Measurements from ENCODE around the gene GATAD2A. TPM values are rescaled to one million over a fixed set of nuclear protein-coding genes. Genes with fewer than 3 reads are reported as not detected.

Gene GATAD2A
- total RNA-seq, 2 experiments from 2014 or later, result 152 to 153 TPM

DNA sequence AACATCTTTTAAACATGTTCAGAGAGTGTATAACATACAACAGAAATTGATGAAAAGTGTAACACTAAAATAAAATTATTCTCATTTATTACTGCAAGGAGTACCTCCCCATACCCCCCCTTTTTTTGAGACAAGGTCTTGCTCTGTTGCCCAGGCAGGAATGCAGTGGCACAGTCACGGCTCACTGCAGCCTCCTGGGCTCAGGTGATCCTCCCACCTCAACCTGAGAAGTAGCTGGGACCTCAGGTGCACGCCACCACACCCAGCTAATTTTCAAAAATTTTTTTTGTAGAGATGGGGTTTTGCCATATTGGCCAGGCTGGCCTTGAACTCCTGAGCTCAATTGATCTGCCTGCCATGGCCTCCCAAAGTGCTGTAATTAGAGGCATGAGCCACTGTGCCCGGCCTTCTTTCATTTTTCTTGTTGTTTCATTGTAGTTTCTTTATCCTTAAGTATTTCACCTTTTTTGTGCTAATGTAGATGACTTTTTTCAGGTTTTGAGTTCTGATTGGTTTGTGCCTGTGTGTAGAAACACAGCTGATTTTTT lies 28.3 kb downstream of the GATAD2A start:
- Mint-ChIP-seq H3K9me3 (no peaks in the 10 kb centered on the region), H3K27ac (peak overlapping the region; percentile 30), H3K4me1 (peaks cover 16% of the 10 kb centered on the region), H3K4me3 (no peak overlapping the region), H3K36me3 (peaks cover 8% of the 10 kb centered on the region), H3K27me3 (no peaks in the 10 kb centered on the region)
- ATAC-seq (ENCODE audit: low read depth) (no peak), DNase-seq (no peak)
- POLR2A ChIA-PET, result interaction anchor here (0.5 to 1.0 kb wide), 3 partner anchors 8 to 222 kb away, joined by 3 to 4 read pairs (median 3); partner anchors contain the start of gene GATAD2A

- Mint-ChIP-seq H3K36me3 (peaks cover 11% of the 10 kb centered on the region), H3K27me3 (no peaks in the 10 kb centered on the region), H3K4me1 (peaks cover 18% of the 10 kb centered on the region), H3K9me3 (no peaks in the 10 kb centered on the region), H3K4me3 (no peak overlapping the region), H3K27ac (no peak overlapping the region)
- POLR2A ChIA-PET, result interaction anchor here (1.0 kb wide), 2 partner anchors 9 to 29 kb away, joined by 3 to 4 read pairs; partner anchors contain the start of gene GATAD2A
- ATAC-seq (ENCODE audit: low read depth), result no peak
- no peak for DNase-seq
Observed at GRCh38 chr19:19434483-19435045, 29.1 kb downstream of the GATAD2A start.

GRCh38 chr19:19436137-19436691 lies 30.7 kb downstream of the GATAD2A start:
- Mint-ChIP-seq H3K27me3 (no peaks in the 10 kb centered on the region), H3K4me3 (no peak overlapping the region), H3K36me3 (peaks cover 17% of the 10 kb centered on the region), H3K9me3 (no peaks in the 10 kb centered on the region), H3K4me1 (peaks cover 18% of the 10 kb centered on the region), H3K27ac (no peak overlapping the region)
- DNase-seq (no peak), ATAC-seq (ENCODE audit: low read depth) (no peak)
- POLR2A ChIA-PET, result interaction anchor here (1.1 kb wide), 1 partner anchor 22 kb away, joined by 3 read pairs; no protein-coding TSS in a partner anchor

DNA sequence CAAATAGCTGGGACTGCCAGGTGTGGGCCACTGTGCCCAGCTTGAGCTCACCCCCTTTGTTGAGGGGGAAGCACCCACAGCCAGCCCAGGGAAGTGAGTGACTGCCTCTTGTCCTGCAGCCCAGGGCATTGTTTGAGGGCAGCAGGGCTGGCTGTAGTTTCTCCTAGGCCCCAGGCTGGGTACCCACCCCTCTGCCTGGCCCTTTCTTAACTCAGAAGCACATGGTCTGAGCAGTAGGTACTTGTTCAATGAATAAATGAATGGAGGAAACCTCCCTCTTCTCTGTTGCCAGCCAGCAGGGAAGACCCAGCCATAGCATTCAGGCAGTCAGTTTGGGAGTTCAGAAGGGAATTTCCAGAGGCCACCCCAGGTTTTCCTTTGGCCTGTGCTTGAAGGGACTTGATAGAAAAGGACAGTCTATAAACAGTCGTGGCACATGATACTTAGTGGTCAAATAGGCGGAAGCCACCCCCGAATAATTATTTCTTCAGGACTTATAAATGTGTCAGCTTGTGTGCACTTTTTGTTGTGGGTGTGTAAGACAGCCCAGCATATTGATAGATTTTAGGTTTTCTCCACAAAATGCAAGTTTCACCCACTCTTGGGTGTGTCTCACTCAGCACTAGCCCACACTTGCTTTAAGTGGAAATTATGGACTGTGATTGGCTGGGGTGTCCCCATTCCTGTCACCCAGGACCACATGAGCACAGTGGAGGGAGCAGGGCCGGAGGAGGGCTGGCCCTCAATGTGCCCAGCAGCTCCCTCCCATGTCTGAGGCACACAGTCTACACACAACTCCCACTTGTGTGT lies 33.1 kb downstream of the GATAD2A start:
- POLR2A ChIA-PET, result no interaction called here
- H3K4me1 Mint-ChIP-seq, result peaks cover 19% of the 10 kb centered on the region
- H3K36me3 Mint-ChIP-seq, result peaks cover 22% of the 10 kb centered on the region
- peak overlapping the region; percentile 15 for H3K27ac Mint-ChIP-seq
- no peaks in the 10 kb centered on the region for H3K9me3 Mint-ChIP-seq
- H3K4me3 Mint-ChIP-seq, result no peak overlapping the region
- no peaks in the 10 kb centered on the region for H3K27me3 Mint-ChIP-seq
- ATAC-seq (ENCODE audit: low read depth), result no peak
- DNase-seq, result no peak

GRCh38 chr19:19439176-19439482 lies 33.7 kb downstream of the GATAD2A start:
- DNase-seq (no peak), ATAC-seq (ENCODE audit: low read depth) (no peak)
- POLR2A ChIA-PET, result no interaction called here
- peaks cover 25% of the 10 kb centered on the region for H3K36me3 Mint-ChIP-seq
- H3K9me3 Mint-ChIP-seq, result no peaks in the 10 kb centered on the region
- no peak overlapping the region for H3K4me3 Mint-ChIP-seq
- H3K27me3 Mint-ChIP-seq, result no peaks in the 10 kb centered on the region
- no peak overlapping the region for H3K27ac Mint-ChIP-seq
- H3K4me1 Mint-ChIP-seq, result peaks cover 22% of the 10 kb centered on the region

DNA sequence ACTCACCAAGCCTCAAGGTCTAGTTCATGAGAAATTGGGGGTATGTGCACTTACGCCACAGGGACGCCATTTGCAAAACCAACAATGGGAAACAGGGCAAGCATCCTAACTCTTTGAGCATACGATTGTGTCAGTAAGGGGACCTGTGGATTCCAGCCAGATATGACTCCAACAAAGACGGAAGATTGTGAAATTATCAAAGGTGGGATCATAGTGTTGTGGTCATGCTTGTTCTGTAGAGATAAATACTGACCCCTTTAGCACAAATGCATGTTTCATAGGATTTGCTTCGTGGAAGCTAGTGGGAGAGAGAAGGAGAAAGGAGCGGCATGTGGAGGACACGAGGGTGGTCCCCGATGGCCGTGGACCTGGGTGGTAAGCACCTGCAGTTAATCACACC lies 37.8 kb downstream of the GATAD2A start:
- Mint-ChIP-seq H3K9me3 (no peaks in the 10 kb centered on the region), H3K4me1 (peaks cover 48% of the 10 kb centered on the region), H3K36me3 (peaks cover 27% of the 10 kb centered on the region), H3K27ac (peak overlapping the region; percentile 54), H3K4me3 (peak overlapping the region; percentile 1), H3K27me3 (no peaks in the 10 kb centered on the region)
- POLR2A ChIA-PET, result interaction anchor here (0.6 to 1.7 kb wide), 3 partner anchors 15 to 37 kb away, joined by 3 read pairs; no protein-coding TSS in a partner anchor
- ATAC-seq (ENCODE audit: low read depth) (no peak), DNase-seq (no peak)

DNA sequence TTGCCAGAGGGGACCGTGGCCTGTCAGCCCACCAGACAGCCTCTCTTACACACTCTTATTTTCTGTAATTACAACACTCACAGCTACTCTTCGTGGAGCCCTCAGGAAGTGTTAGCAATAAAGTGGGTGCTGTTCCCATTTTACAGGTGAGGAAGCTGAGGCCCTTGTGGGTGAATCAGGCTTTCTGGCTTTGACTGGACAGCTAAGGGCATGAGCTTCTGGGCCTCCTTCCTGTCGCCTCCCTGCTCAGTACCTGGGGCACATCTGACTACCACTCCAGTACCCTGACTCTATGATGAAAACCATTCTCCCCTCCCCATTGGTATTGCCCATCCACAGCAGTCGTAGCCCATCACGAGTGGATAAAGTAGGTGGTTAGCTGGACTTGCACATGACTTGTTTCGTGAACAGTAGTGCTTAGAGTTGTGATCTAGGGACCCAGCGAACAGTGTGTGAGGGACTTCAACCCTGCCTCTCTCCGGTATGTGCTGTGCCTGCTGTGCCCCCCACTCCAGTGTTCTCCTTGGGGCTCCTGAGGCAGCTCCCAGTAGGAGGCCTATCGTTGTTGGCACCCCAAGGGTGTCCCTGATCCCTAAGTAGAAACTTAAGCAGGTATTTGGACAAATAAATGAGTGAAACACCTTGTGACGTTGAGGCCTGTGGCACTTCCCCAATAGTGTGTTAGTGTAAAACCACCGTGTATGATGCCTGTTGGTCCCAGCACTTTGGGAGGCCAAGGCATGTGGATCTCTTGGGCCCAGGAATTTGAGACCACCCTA lies 38.6 kb downstream of the GATAD2A start:
- DNase-seq, result no peak
- no peaks in the 10 kb centered on the region for H3K27me3 Mint-ChIP-seq
- peaks cover 27% of the 10 kb centered on the region for H3K36me3 Mint-ChIP-seq
- peak overlapping the region; percentile 48 for H3K4me3 Mint-ChIP-seq
- peak overlapping the region; percentile 85 for H3K27ac Mint-ChIP-seq
- no peak for ATAC-seq (ENCODE audit: low read depth)
- H3K9me3 Mint-ChIP-seq, result no peaks in the 10 kb centered on the region
- POLR2A ChIA-PET, result interaction anchor here (1.0 to 1.7 kb wide), 4 partner anchors 16 to 39 kb away, joined by 3 to 4 read pairs (median 3); partner anchors contain the start of gene GATAD2A
- H3K4me1 Mint-ChIP-seq, result peaks cover 45% of the 10 kb centered on the region

- H3K4me1 Mint-ChIP-seq, result peaks cover 43% of the 10 kb centered on the region
- no peaks in the 10 kb centered on the region for H3K27me3 Mint-ChIP-seq
- H3K36me3 Mint-ChIP-seq, result peaks cover 24% of the 10 kb centered on the region
- ATAC-seq (ENCODE audit: low read depth), result peak; percentile 37
- POLR2A ChIA-PET, result interaction anchor here (1.0 to 1.2 kb wide), 2 partner anchors 38 to 40 kb away, joined by 3 to 4 read pairs; partner anchors contain the start of gene GATAD2A
- H3K4me3 Mint-ChIP-seq, result peak overlapping the region; percentile 69
- H3K27ac Mint-ChIP-seq, result peak overlapping the region; percentile 85
- no peak for DNase-seq
- no peaks in the 10 kb centered on the region for H3K9me3 Mint-ChIP-seq
Observed at GRCh38 chr19:19444681-19445155, 39.2 kb downstream of the GATAD2A start.

GRCh38 chr19:19445288-19445687 lies 39.8 kb downstream of the GATAD2A start:
- peak overlapping the region; percentile 85 for H3K27ac Mint-ChIP-seq
- H3K9me3 Mint-ChIP-seq, result no peaks in the 10 kb centered on the region
- H3K4me1 Mint-ChIP-seq, result peaks cover 45% of the 10 kb centered on the region
- no peak for ATAC-seq (ENCODE audit: low read depth)
- POLR2A ChIA-PET, result interaction anchor here (1.2 to 1.4 kb wide), 2 partner anchors 38 to 44 kb away, joined by 3 read pairs; no protein-coding TSS in a partner anchor
- DNase-seq, result no peak
- H3K27me3 Mint-ChIP-seq, result no peaks in the 10 kb centered on the region
- H3K4me3 Mint-ChIP-seq, result peak overlapping the region; percentile 69
- H3K36me3 Mint-ChIP-seq, result peaks cover 21% of the 10 kb centered on the region

DNA sequence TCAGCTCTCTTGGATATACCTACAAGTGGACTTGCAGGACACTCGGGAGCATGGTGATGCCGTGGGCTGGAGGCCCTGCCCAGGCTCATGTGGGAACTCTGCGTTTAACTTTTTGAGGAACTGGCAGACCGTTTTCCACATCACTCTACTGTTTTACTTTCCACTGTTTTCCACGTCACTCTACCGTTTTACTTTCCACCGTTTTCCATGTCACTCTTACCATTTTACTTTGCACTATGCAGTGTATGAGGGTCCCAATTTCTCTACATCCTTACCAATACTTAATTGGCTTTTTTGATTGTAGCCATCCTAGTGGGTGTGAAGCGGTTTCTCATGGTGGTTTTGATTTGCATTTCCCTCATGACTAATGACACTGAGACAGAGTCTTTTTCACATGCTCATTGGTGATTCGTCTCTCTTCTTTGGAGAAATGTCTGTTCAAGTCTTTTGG lies 40.5 kb downstream of the GATAD2A start:
- Mint-ChIP-seq H3K27ac (peak overlapping the region; percentile 85), H3K4me3 (peak overlapping the region; percentile 69), H3K4me1 (peaks cover 47% of the 10 kb centered on the region), H3K9me3 (no peaks in the 10 kb centered on the region), H3K36me3 (peaks cover 18% of the 10 kb centered on the region), H3K27me3 (no peaks in the 10 kb centered on the region)
- POLR2A ChIA-PET, result interaction anchor here (1.4 kb wide), 1 partner anchor 43 kb away, joined by 3 read pairs; no protein-coding TSS in a partner anchor
- ATAC-seq (ENCODE audit: low read depth) (no peak), DNase-seq (no peak)

- H3K4me3 Mint-ChIP-seq, result peak overlapping the region; percentile 36
- H3K9me3 Mint-ChIP-seq, result no peaks in the 10 kb centered on the region
- H3K27ac Mint-ChIP-seq, result peak overlapping the region; percentile 70
- H3K27me3 Mint-ChIP-seq, result no peaks in the 10 kb centered on the region
- ATAC-seq (ENCODE audit: low read depth) (no peak), DNase-seq (no peak)
- H3K4me1 Mint-ChIP-seq, result peaks cover 55% of the 10 kb centered on the region
- peaks cover 18% of the 10 kb centered on the region for H3K36me3 Mint-ChIP-seq
- POLR2A ChIA-PET, result interaction anchor here (1.0 to 2.0 kb wide), 6 partner anchors 11 to 44 kb away, joined by 3 to 8 read pairs (median 4); no protein-coding TSS in a partner anchor
Observed at GRCh38 chr19:19446655-19447437, 41.4 kb downstream of the GATAD2A start.

All from activated naive CD8-positive, alpha-beta T cell treated with anti-CD3 and anti-CD28 coated beads, Interleukin-2, amount 10 ng/mL, durations not matched to agents 7 days and 5 days (primary cell).